Stomach (tissue), 19 donors: ENCODE data around the gene UQCC2. TPM values are rescaled to one million over a fixed set of nuclear protein-coding genes. Genes with fewer than 3 reads are reported as not detected.
A peak's percentile ranks its signal among the peaks of the same experiment; 100 is the strongest.

Experiments
- DNase-seq, 2 donors: peaks; one replicate each; pipeline versions ENCODE4 v3.0.0 to v3.0.0-alpha.2; 2013 to 2019
- H3K27ac ChIP-seq, 5 donors: fragments of 200-600 bp in 4 of 5; sonication (generic) in 4 of 5; one replicate each; pipeline ENCODE4 v1.5.1; 2013 to 2019; ENCODE audit warnings: mild to moderate bottlenecking in 1 of 5, moderate library complexity in 1 of 5
- H3K27me3 ChIP-seq, 3 donors: fragments of 200-600 bp; sonication (generic); one replicate each; pipeline ENCODE4 v1.5.1; 2017 to 2019; ENCODE audit warnings: mixed run types in 1 of 3
- H3K36me3 ChIP-seq, 4 donors: fragments of 200-600 bp; sonication (generic); 1 replicate in 3 of 4; 2 replicates in 1 of 4; pipeline ENCODE4 v1.5.1; 2016 to 2019
- H3K4me1 ChIP-seq, 4 donors: fragments of 200-600 bp; sonication (generic); one replicate each; pipeline ENCODE4 v1.5.1; 2016 to 2019
- H3K4me3 ChIP-seq, 4 donors: fragments of 200-600 bp; sonication (generic) in 3 of 4; one replicate each; pipeline ENCODE4 v1.5.1; 2016 to 2019; ENCODE audit warnings: mild to moderate bottlenecking in 1 of 4
- H3K9me3 ChIP-seq, 4 donors: fragments of 200-600 bp; sonication (generic); one replicate each; pipeline ENCODE4 v1.5.1; 2016 to 2019
- EP300 ChIP-seq: sonication (generic); formaldehyde crosslinking; IDR thresholded peaks from one replicate; pipeline ENCODE4 v1.6.1; 2017; ENCODE audit warnings: antibody characterized with exemption
- POLR2A ChIP-seq, 4 donors: fragments of 450-650 bp; IDR thresholded peaks; one replicate each; pipeline ENCODE4 v1.6.1; 2016; ENCODE audit warnings: antibody characterized with exemption in 4 of 4, control low read depth in 2 of 4, mild to moderate bottlenecking in 1 of 4, moderate library complexity in 1 of 4
- POLR2AphosphoS5 ChIP-seq, 3 donors: sonication (generic); formaldehyde crosslinking; IDR thresholded peaks; one replicate each; pipeline ENCODE4 v1.6.1; 2016; ENCODE audit warnings: antibody characterized with exemption in 3 of 3
- WGBS, 5 donors: extraction: QIAGEN DNeasy Blood & Tissue Kit in 3 of 5; methylation state at CpG; one replicate each; pipeline versions ENCODE4 v1.1.5 to v1.1.7; 2013 to 2018; 5-methylcytosine and 5-hydroxymethylcytosine counted together
- intact Hi-C: fragments of 100-400 bp; cut with DNase I; formaldehyde crosslinking; loops from one replicate; pipeline ENCODE4 v1.15.1; 2023; ENCODE audit warnings: low total_unique reads
- long read RNA-seq, 10 donors: transcript quantifications; one replicate each; lab custom pipeline, GENCODE V29; 2026
- polyA plus RNA-seq, 3 donors: library from polyadenylated mRNA; stranded (reverse); fragments of 200-250 nt; gene quantifications; one replicate each; pipeline ENCODE4 v1.2.3, GENCODE V29; 2013
- total RNA-seq, 5 donors: library from RNA; depleted of rRNA; stranded (reverse); fragments of >200 nt; gene quantifications; one replicate each; pipeline versions ENCODE4 v1.1.0 to v1.2.3, GENCODE V29; 2014 to 2016
- TF ChIP-seq, protein P1 (sequence below), 7 experiments: fragments of 450-650 bp in 4 of 7; fragments of 200-600 bp in 3 of 7; sonication (generic) in 3 of 7; IDR thresholded peaks; one replicate each; pipeline ENCODE4 v1.5.1; 2016 to 2019; ENCODE audit warnings: antibody characterized with exemption in 7 of 7, control low read depth in 2 of 7, mild to moderate bottlenecking in 1 of 7
- donor health status: healthy with polysubstance abuse.
- donor health status: Bipolar disorder and iron deficiency.
- donor health status: healthy.

UQCC2 gene
- 10 to 100 TPM in 3 of 5 donors, 1 to 10 TPM in 2; 4.7 to 25.4 (median 15.4) TPM for total RNA-seq
- polyA plus RNA-seq: 100 to 1,000 TPM in 1 of 3 donors, 10 to 100 TPM in 2; 83.1 to 109 (median 93.7) TPM
- long read RNA-seq, donor 1, full-length matches to known transcripts: 37 of 37 reads
- long read RNA-seq, donor 1, partial matches to known transcripts: 0 of 37 reads
- long read RNA-seq, donor 1, other reads (novel, unspliced or antisense): 0 of 37 reads
- long read RNA-seq, donor 2, full-length matches to known transcripts: 59 of 59 reads
- long read RNA-seq, donor 2, partial matches to known transcripts: 0 of 59 reads
- long read RNA-seq, donor 2, other reads (novel, unspliced or antisense): 0 of 59 reads
- long read RNA-seq, donor 3, full-length matches to known transcripts: 70 of 70 reads
- long read RNA-seq, donor 3, partial matches to known transcripts: 0 of 70 reads
- long read RNA-seq, donor 3, other reads (novel, unspliced or antisense): 0 of 70 reads
- long read RNA-seq, donor 4, full-length matches to known transcripts: 16 of 16 reads
- long read RNA-seq, donor 4, partial matches to known transcripts: 0 of 16 reads
- long read RNA-seq, donor 4, other reads (novel, unspliced or antisense): 0 of 16 reads
- long read RNA-seq, donor 5, full-length matches to known transcripts: 81 of 81 reads
- long read RNA-seq, donor 5, partial matches to known transcripts: 0 of 81 reads
- long read RNA-seq, donor 5, other reads (novel, unspliced or antisense): 0 of 81 reads
- long read RNA-seq, donor 6, full-length matches to known transcripts: 173 of 173 reads
- long read RNA-seq, donor 6, partial matches to known transcripts: 0 of 173 reads
- long read RNA-seq, donor 6, other reads (novel, unspliced or antisense): 0 of 173 reads
- long read RNA-seq, donor 7, full-length matches to known transcripts: 98 of 98 reads
- long read RNA-seq, donor 7, partial matches to known transcripts: 0 of 98 reads
- long read RNA-seq, donor 7, other reads (novel, unspliced or antisense): 0 of 98 reads
- long read RNA-seq, donor 8, full-length matches to known transcripts: 100 of 100 reads
- long read RNA-seq, donor 8, partial matches to known transcripts: 0 of 100 reads
- long read RNA-seq, donor 8, other reads (novel, unspliced or antisense): 0 of 100 reads
- long read RNA-seq, donor 9, full-length matches to known transcripts: 123 of 123 reads
- long read RNA-seq, donor 9, partial matches to known transcripts: 0 of 123 reads
- long read RNA-seq, donor 9, other reads (novel, unspliced or antisense): 0 of 123 reads
- long read RNA-seq, donor 10, full-length matches to known transcripts: 47 of 47 reads
- long read RNA-seq, donor 10, partial matches to known transcripts: 0 of 47 reads
- long read RNA-seq, donor 10, other reads (novel, unspliced or antisense): 0 of 47 reads

DNA sequence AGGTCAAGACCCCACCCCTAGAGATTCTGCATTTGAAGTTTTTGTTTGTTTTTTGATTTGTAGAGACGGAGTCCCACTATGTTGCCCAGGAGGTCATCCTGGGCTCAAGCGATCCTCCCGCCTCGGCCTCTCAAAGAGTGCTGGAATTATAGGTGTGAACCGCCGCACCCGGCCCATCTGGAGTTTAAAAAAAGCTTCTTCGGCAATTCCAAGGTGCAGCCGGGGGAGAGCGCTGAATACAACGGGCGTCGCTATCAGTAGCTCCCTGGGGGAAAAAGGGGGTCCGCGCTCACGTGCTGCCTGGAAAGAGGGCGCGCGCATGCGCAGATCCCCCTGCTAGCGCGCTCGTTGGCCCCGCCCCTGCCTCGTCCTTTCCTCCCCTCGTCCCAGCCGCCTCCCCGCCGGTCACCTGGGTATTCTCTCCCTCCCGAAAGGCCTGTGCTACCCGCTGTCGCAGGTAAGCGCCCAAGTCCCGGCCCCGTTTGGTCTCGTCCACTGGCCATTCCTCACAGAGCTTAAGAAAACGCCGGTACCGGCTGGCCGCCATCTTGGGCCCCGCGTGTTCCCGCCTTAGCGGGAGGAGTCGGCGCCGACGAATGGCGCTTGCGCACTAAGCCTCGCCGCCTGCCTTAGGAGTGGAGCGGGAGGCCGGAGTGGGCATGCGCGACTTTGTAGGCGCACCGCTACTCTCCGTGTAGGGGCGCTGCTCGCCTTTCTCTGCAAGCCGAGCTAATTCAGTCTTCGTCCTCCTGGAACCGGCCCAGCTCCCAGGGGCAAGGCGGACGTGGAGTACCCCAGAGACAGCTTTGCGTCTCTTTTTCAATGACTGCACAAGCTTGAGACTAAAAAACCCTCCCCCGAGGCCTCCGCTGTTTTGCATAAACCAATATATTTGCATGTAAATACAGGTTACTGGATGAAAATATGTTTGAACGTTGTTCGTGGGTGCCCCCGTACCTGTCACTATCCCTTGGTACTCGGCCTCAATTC lies at the start of gene UQCC2:
UQCC2 (minus strand) TSS at position 561 of the 990 bp plus-strand sequence; CDS start at position 547, 14 bp downstream.
- Histone ChIP-seq H3K9me3 (no peaks in the 10 kb centered on the region), H3K27ac (peak within 1 kb of the TSS; percentile 92 to 98 (median 98)), H3K27me3 (no peaks in the 10 kb centered on the region), H3K4me3 (peak within 1 kb of the TSS; percentile 65 to 93 (median 82)), H3K4me1 (peaks cover 18 to 46% (median 27%) of the 10 kb centered on the region in 4 donors), H3K36me3 (peaks cover 3 to 36% (median 27%) of the 10 kb centered on the region in 4 donors)
- peak; percentile 98 to 99 for DNase-seq
- TF ChIP-seq EP300 (no peak), POLR2A (IDR thresholded peaks at IDR 0.05) (peak in 1 of 4 donors; percentile 61), POLR2AphosphoS5 (IDR thresholded peaks at IDR 0.05) (peak; percentile 54 to 94 (median 84))
- TF ChIP-seq, protein P1, sequence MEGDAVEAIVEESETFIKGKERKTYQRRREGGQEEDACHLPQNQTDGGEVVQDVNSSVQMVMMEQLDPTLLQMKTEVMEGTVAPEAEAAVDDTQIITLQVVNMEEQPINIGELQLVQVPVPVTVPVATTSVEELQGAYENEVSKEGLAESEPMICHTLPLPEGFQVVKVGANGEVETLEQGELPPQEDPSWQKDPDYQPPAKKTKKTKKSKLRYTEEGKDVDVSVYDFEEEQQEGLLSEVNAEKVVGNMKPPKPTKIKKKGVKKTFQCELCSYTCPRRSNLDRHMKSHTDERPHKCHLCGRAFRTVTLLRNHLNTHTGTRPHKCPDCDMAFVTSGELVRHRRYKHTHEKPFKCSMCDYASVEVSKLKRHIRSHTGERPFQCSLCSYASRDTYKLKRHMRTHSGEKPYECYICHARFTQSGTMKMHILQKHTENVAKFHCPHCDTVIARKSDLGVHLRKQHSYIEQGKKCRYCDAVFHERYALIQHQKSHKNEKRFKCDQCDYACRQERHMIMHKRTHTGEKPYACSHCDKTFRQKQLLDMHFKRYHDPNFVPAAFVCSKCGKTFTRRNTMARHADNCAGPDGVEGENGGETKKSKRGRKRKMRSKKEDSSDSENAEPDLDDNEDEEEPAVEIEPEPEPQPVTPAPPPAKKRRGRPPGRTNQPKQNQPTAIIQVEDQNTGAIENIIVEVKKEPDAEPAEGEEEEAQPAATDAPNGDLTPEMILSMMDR (IDR thresholded peaks at IDR 0.05): peak in 5 of 7 experiments; percentile 32 to 77 (median 46)
- 0 to 3% (median 1%) methylated on average over 35 to 73 of the region's 73 CpGs for WGBS, 5 donors
- intact Hi-C loops: no loop called here

- TF ChIP-seq POLR2AphosphoS5 (IDR thresholded peaks at IDR 0.05) (no peak), POLR2A (IDR thresholded peaks at IDR 0.05) (no peak), EP300 (no peak)
- TF ChIP-seq, protein P1 (IDR thresholded peaks at IDR 0.05): no peak
- WGBS, 5 donors: 76 to 89% (median 78%) methylated on average over 9 of the region's 9 CpGs
- no peak for DNase-seq
- Histone ChIP-seq H3K4me3 (no peak overlapping the region), H3K36me3 (no peaks in the 10 kb centered on the region), H3K9me3 (no peaks in the 10 kb centered on the region), H3K4me1 (peaks cover 4 to 34% (median 20%) of the 10 kb centered on the region in 4 donors), H3K27ac (peak overlapping the region in 1 of 5 donors; percentile 58), H3K27me3 (no peaks in the 10 kb centered on the region)
- intact Hi-C loops: no loop called here
Measured at GRCh38 chr6:33759887-33760629, 48.6 kb upstream of the UQCC2 start.

GRCh38 chr6:33758815-33759216 lies 47.3 kb upstream of the UQCC2 start:
- Histone ChIP-seq H3K36me3 (no peaks in the 10 kb centered on the region), H3K4me3 (no peak overlapping the region), H3K9me3 (no peaks in the 10 kb centered on the region), H3K27ac (peak overlapping the region; percentile 2 to 63 (median 41)), H3K4me1 (peaks cover 4 to 34% (median 20%) of the 10 kb centered on the region in 4 donors), H3K27me3 (no peaks in the 10 kb centered on the region)
- no peak for TF ChIP-seq POLR2A (IDR thresholded peaks at IDR 0.05)
- TF ChIP-seq EP300: no peak
- TF ChIP-seq, protein P1 (IDR thresholded peaks at IDR 0.05): no peak
- no peak for TF ChIP-seq POLR2AphosphoS5 (IDR thresholded peaks at IDR 0.05)
- intact Hi-C loops: no loop called here
- 14 to 32% (median 21%) methylated on average over 7 of the region's 7 CpGs for WGBS, 5 donors
- DNase-seq: peak in 1 of 2 donors; percentile 55
